HUES64 (cell line): ENCODE data around the gene SETD2.

Experiments used
- H3K27ac ChIP-seq: 2 replicates; pipeline ENCODE4 v1.7.0; 2013; ENCODE audit warnings: low read depth, low read length, inconsistent platforms
- H3K27me3 ChIP-seq: 2 replicates; pipeline ENCODE4 v1.6.1; 2013; ENCODE audit warnings: mild to moderate bottlenecking, low read length; ENCODE audit not compliant: insufficient read depth
- H3K36me3 ChIP-seq: 2 replicates; pipeline ENCODE4 v1.6.1; 2013; ENCODE audit warnings: mild to moderate bottlenecking, low read length; ENCODE audit not compliant: insufficient read depth
- H3K4me1 ChIP-seq: 2 replicates; pipeline ENCODE4 v1.6.1; 2013; ENCODE audit warnings: mild to moderate bottlenecking, low read length, moderate library complexity; ENCODE audit not compliant: insufficient read depth
- H3K4me3 ChIP-seq: 2 replicates; pipeline ENCODE4 v1.5.1; 2013; ENCODE audit warnings: mild to moderate bottlenecking, low read length, moderate library complexity
- H3K9ac ChIP-seq: 2 replicates; pipeline ENCODE4 v1.6.1; 2013; ENCODE audit warnings: mild to moderate bottlenecking, low read depth, low read length
- H3K9me3 ChIP-seq: 2 replicates; pipeline ENCODE4 v1.6.1; 2013; ENCODE audit warnings: low read depth, low read length; ENCODE audit not compliant: insufficient read depth
- WGBS: fragments of 150-250, 120-280 bp; methylation state at CpG from one replicate; pipeline ENCODE4 v1.1.7; 2013; ENCODE audit warnings: missing lambda C conversion rate; 5-methylcytosine and 5-hydroxymethylcytosine counted together

Gene SETD2

DNA sequence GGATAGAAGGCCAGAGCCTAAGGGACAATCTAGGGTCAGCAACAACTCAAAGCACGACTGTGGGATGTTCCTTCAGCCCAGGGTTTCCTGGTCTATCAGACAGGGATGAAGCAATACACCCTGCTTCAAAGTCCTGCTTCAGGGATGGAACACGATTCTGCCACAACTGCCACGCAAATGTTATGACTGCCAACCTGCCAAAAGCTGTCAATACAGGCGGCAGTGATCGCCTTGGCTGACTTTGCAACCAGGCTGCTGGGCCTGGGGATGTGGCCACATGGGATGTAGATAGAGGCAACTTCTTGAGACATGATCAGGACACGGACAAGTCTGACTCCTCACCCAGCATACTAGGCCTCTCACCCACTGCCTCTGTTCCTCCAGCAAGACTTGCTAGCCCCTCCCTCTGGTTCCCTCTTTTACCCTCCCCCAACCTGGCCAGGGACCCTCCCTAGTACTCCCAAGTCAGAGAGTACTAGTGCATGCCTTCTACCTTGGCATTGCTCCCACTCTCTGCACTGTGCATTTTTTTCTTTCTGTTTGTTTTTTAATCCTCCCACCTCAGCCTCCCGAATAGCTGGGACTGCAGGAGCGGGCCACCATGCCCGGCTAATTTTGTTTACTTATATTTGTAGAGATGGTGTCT, 195.0 kb downstream of the SETD2 start:
- Histone ChIP-seq H3K4me3 (no peak overlapping the region), H3K36me3 (peaks cover 1% of the 10 kb centered on the region), H3K4me1 (no peaks in the 10 kb centered on the region), H3K27me3 (no peaks in the 10 kb centered on the region), H3K9ac (no peak overlapping the region), H3K27ac (no peak overlapping the region), H3K9me3 (no peaks in the 10 kb centered on the region)
- WGBS: 81% methylated on average over 9 of the region's 9 CpGs

DNA sequence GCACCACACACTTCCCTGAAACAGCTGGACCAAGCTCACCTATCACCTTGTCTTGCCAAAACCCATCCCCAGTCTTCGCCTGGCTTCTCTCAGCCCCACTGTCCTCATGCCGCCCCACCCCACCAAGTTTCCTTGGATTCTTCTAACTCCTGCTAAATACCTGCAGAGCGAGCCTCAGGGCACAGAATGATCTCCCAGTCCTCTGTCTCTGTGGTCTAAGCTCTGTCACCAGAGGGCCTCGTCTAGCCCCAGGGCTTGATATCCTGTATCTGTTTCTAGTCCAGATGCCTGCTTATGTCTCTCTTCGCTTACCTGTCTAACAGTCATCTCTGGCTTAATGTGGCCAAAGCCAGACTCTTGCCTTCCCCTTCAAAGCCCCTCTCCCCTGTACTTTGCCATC, 197.1 kb downstream of the SETD2 start:
- no peak overlapping the region for H3K27ac ChIP-seq
- peaks cover 6% of the 10 kb centered on the region for H3K36me3 ChIP-seq
- H3K9me3 ChIP-seq: peaks cover 4% of the 10 kb centered on the region; the same call in 1 of the 2 replicates
- H3K27me3 ChIP-seq: no peaks in the 10 kb centered on the region
- no peak overlapping the region for H3K4me3 ChIP-seq
- H3K4me1 ChIP-seq: no peaks in the 10 kb centered on the region
- 91% methylated on average over 5 of the region's 5 CpGs for WGBS
- no peak overlapping the region for H3K9ac ChIP-seq
